K562 (cell line): Measurements from ENCODE around the gene NDUFB8. TPM values are rescaled to one million over a fixed set of nuclear protein-coding genes. Genes with fewer than 3 reads are reported as not detected.

ENCODE experiments used
- ATAC-seq: fragments of 200-7000 bp; cut with Tn5 transposase; 3 replicates; pipeline ENCODE4 v1.9.1; 2020; ENCODE audit warnings: moderate library complexity
- BruUV-seq: library from RNA; stranded (reverse); fragments of 400-500 nt; replicated peaks from 2 replicates; lab custom pipeline; 2021; lab: Mats Ljungman, UMichigan
- CTCF ChIA-PET: fragments of 300-600 bp; formaldehyde crosslinking; extraction: SDS; loops from one replicate; lab custom pipeline; 2021; ENCODE audit warnings: low intra/inter-chr PET ratio; lab: Yijun Ruan, JAX
- POLR2A ChIA-PET: fragments of 300-600, 350-650 bp; sonication (Branson Sonifier 250); formaldehyde crosslinking; extraction: SDS; loops from one replicate; lab custom pipeline; 2021; ENCODE audit warnings: antibody characterized with exemption, inconsistent platforms; lab: Yijun Ruan, JAX
- DNase-seq, 4 experiments: peaks; one replicate each; pipeline versions ENCODE4 v3.0.0 to v3.0.0-alpha.2; 2011 to 2018; ENCODE audit warnings: low spot score in 3 of 4, mixed read lengths in 3 of 4; ENCODE audit errors: extremely low read depth in 1 of 4
- FAIRE-seq: peaks from 2 replicates; lab custom pipeline; 2011; peaks lifted over from hg19 to GRCh38; lab: Jason Lieb, UNC
- H2AFZ ChIP-seq: 2 replicates; pipeline ENCODE4 v1.6.0; 2011; ENCODE audit warnings: low read depth, low read length, control low read depth, inconsistent platforms
- H3K27ac ChIP-seq: fragments of 200-600 bp; 3 replicates; pipeline ENCODE4 v1.8.0; 2011; ENCODE audit warnings: low read depth, mild to moderate bottlenecking, control low read depth, inconsistent platforms, low read length, moderate library complexity, mixed read lengths; ENCODE audit errors: extremely low read depth
- H3K27me3 ChIP-seq, 2 experiments: fragments of 300-600 bp in 1 of 2; 2 replicates in 1 of 2; 3 replicates in 1 of 2; pipeline versions ENCODE4 v1.6.0 to v1.8.0; 2011; ENCODE audit warnings: inconsistent platforms in 2 of 2, low read length in 2 of 2, mild to moderate bottlenecking in 1 of 2, mixed read lengths in 1 of 2, moderate library complexity in 1 of 2; ENCODE audit not compliant: control insufficient read depth in 2 of 2, insufficient read depth in 2 of 2
- H3K36me3 ChIP-seq: fragments of 300-600 bp; 3 replicates; pipeline ENCODE4 v1.8.0; 2011; ENCODE audit warnings: mild to moderate bottlenecking, low read length, inconsistent platforms; ENCODE audit not compliant: control insufficient read depth, insufficient read depth
- H3K4me1 ChIP-seq, 2 experiments: fragments of 200-600 bp in 1 of 2; replicated peaks in 1 of 2; 2 replicates in 1 of 2; 3 replicates in 1 of 2; pipeline versions ENCODE4 v1.5.1 to v1.8.0; 2011; ENCODE audit warnings: inconsistent platforms in 2 of 2, low read length in 2 of 2, mild to moderate bottlenecking in 1 of 2, mixed read lengths in 1 of 2, moderate library complexity in 1 of 2; ENCODE audit not compliant: control insufficient read depth in 2 of 2, insufficient read depth in 2 of 2
- H3K4me2 ChIP-seq: 2 replicates; pipeline ENCODE4 v1.6.1; 2011; ENCODE audit warnings: low read length, control low read depth, inconsistent platforms, mixed read lengths; ENCODE audit not compliant: insufficient read depth
- H3K4me3 ChIP-seq: fragments of 200-600 bp; sonication (generic), shearing (Covaris generic); 2 replicates; pipeline ENCODE4 v1.5.1; 2016; ENCODE audit warnings: control low read depth, inconsistent platforms
- H3K79me2 ChIP-seq: fragments of 200-600 bp; 3 replicates; pipeline ENCODE4 v1.8.0; 2011; ENCODE audit warnings: low read length, inconsistent platforms; ENCODE audit not compliant: control insufficient read depth, insufficient read depth
- H3K9ac ChIP-seq, 2 experiments: 2 replicates each; pipeline versions ENCODE4 v1.6.0 to v1.6.1; 2011; ENCODE audit warnings: low read depth in 2 of 2, low read length in 2 of 2, control low read depth in 1 of 2, inconsistent platforms in 1 of 2, mild to moderate bottlenecking in 1 of 2, mixed read lengths in 1 of 2; ENCODE audit not compliant: insufficient read depth in 1 of 2
- H3K9me1 ChIP-seq: one replicate; pipeline ENCODE4 v1.6.0; 2011; ENCODE audit warnings: inconsistent platforms, mild to moderate bottlenecking, low read length, moderate library complexity; ENCODE audit not compliant: control insufficient read depth, insufficient read depth
- H3K9me3 ChIP-seq: replicated peaks from 2 replicates; pipeline ENCODE4 v1.5.1; 2011; ENCODE audit warnings: low read depth, low read length, inconsistent platforms; ENCODE audit not compliant: control insufficient read depth, insufficient read depth
- H4K20me1 ChIP-seq: replicated peaks from 2 replicates; pipeline ENCODE4 v1.6.1; 2011; ENCODE audit warnings: low read length, inconsistent platforms, mixed read lengths; ENCODE audit not compliant: control insufficient read depth, insufficient read depth
- CBX1 ChIP-seq: sonication (generic); IDR thresholded peaks from 2 replicates; pipeline ENCODE4 v1.6.1; 2016; ENCODE audit warnings: antibody characterized with exemption, low read depth, mild to moderate bottlenecking
- CCNT2 ChIP-seq: IDR thresholded peaks from 2 replicates; pipeline ENCODE4 v1.6.1; 2011; ENCODE audit warnings: borderline replicate concordance, low read depth, mild to moderate bottlenecking, moderate library complexity, mixed read lengths, low read length; ENCODE audit not compliant: insufficient read length; ENCODE audit errors: extremely low read depth
- CTBP1 ChIP-seq: fragments of 450-650 bp; IDR thresholded peaks from 2 replicates; pipeline ENCODE4 v1.6.1; 2016; ENCODE audit warnings: borderline replicate concordance
- MAZ ChIP-seq, 2 experiments: fragments of 450-650 bp in 1 of 2; sonication (generic) in 1 of 2; formaldehyde crosslinking; IDR thresholded peaks in 1 of 2; conservative IDR thresholded peaks in 1 of 2; 2 replicates each; pipeline versions ENCODE4 v1.4.0 to v1.5.0; 2020; ENCODE audit warnings: mild to moderate bottlenecking in 1 of 2, missing genetic modification reagents in 1 of 2
- NRF1 ChIP-seq, 2 experiments: fragments of 450-650 bp; IDR thresholded peaks in 1 of 2; conservative IDR thresholded peaks in 1 of 2; 2 replicates each; pipeline ENCODE4 v1.6.1; 2014; ENCODE audit warnings: mild to moderate bottlenecking in 2 of 2
- PCBP1 ChIP-seq: fragments of 200-400 bp; formaldehyde crosslinking; IDR thresholded peaks from 2 replicates; pipeline ENCODE4 v1.6.1; 2018; ENCODE audit warnings: mild to moderate bottlenecking, low read depth, low read length; ENCODE audit not compliant: poor library complexity, severe bottlenecking
- SMC3 ChIP-seq: conservative IDR thresholded peaks from 2 replicates; pipeline ENCODE4 v1.6.1; 2011; ENCODE audit warnings: low read depth, low read length, improper control_type of control experiment; ENCODE audit not compliant: insufficient read depth
- XRCC4 ChIP-seq: IDR thresholded peaks from one replicate; pipeline ENCODE4 v1.6.1; 2011; ENCODE audit not compliant: insufficient read depth, insufficient read length; ENCODE audit errors: extremely low read depth
- YBX1 ChIP-seq: fragments of 450-650 bp; IDR thresholded peaks from 2 replicates; pipeline ENCODE4 v1.7.1; 2016; ENCODE audit warnings: mild to moderate bottlenecking
- ZFP30 ChIP-seq: fragments of 250-450 bp; sonication (Bioruptor Pico); IDR thresholded peaks from 2 replicates; pipeline ENCODE4 v1.8.0; 2022; ENCODE audit warnings: moderate library complexity, mild to moderate bottlenecking, inconsistent platforms, borderline replicate concordance
- WGBS: fragments of 100-300 bp; shearing (Covaris generic); methylation state at CpG from one replicate; pipeline ENCODE4 v1.1.6; 2016; ENCODE audit warnings: low coverage, mixed read lengths; ENCODE audit not compliant: insufficient coverage; ENCODE audit errors: missing lambda C conversion rate; 5-methylcytosine and 5-hydroxymethylcytosine counted together
- in situ Hi-C: fragments of 300-500 bp; cut with MboI; formaldehyde crosslinking; loops from 4 replicates; pipeline ENCODE4 v1.15.0; 2018; ENCODE audit warnings: inconsistent platforms, mixed read lengths
- intact Hi-C: fragments of 100-400 bp; cut with micrococcal nuclease; formaldehyde crosslinking; loops from 2 replicates; pipeline ENCODE4 v1.14.2; 2022
- polyA plus RNA-seq, 8 experiments: library from polyadenylated mRNA; depleted of rRNA in 4 of 8; stranded (reverse) in 5 of 8; unstranded in 3 of 8; fragments of >200 nt; fragmentation: Nextera tagmentation in 2 of 8; fragmentation: Illumina TruSeq in 1 of 8; extraction: Ambion mirVana in 2 of 8; extraction: Trizol in 1 of 8; gene quantifications; 2 replicates each; pipeline versions ENCODE4 v1.2.1 to v1.2.3, GENCODE V29; 2011 to 2014; ENCODE audit warnings: inconsistent platforms in 1 of 8, missing spikeins in 1 of 8
- total RNA-seq, 7 experiments: library from RNA; depleted of rRNA in 6 of 7; stranded (reverse); fragments of >200 nt in 6 of 7; fragmentation: Illumina TruSeq in 2 of 7; extraction: Trizol in 2 of 7; gene quantifications; 2 replicates each; pipeline versions ENCODE4 v1.2.1 to v1.2.3, GENCODE V29; 2011 to 2021; ENCODE audit warnings: low replicate concordance in 1 of 7
- TF ChIP-seq, protein P1 (sequence below), 3 experiments: IDR thresholded peaks in 2 of 3; conservative IDR thresholded peaks in 1 of 3; 2 replicates each; pipeline ENCODE4 v1.5.1; 2011 to 2012; ENCODE audit warnings: low read length in 3 of 3, mild to moderate bottlenecking in 3 of 3, control low read depth in 2 of 3, improper control_type of control experiment in 1 of 3, inconsistent platforms in 1 of 3, low read depth in 1 of 3, mixed read lengths in 1 of 3, moderate library complexity in 1 of 3; ENCODE audit not compliant: insufficient read depth in 2 of 3

Gene NDUFB8
- total and polyA plus RNA-seq, 9 of the 15 experiments (the other 6 are each of a cell fraction or from before 2014, with no cell fraction given) = 131 to 360 (median 199) TPM

DNA sequence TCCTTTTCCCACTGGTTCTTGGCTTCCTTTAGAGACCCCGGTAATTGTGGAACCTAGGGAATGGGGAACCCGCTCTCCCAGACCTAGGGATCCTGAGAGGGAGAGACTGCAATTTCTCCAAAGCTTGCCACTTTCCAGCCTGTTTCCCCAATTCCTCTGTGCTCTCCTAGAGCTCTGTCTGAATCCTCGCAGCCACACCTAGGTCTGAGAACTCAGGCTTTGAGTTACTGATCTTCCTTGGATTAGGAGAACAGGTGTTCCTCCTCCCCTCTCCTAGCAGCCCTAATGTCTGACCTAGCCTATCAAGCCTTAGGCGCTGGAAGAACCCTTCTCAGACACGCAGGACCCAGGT is 46.9 kb downstream of the NDUFB8 start:
- no peaks in the 10 kb centered on the region for H3K9me1 ChIP-seq
- H3K4me1 ChIP-seq = peaks cover 0 to 8% of the 10 kb centered on the region in 2 experiments; a peak in 3 of 5 replicates
- ATAC-seq (peak; percentile 10; the same call in 1 of the 3 replicates), FAIRE-seq (no peak), DNase-seq (no peak)
- POLR2A ChIA-PET = interaction anchor here (1.1 kb wide), 1 partner anchor 17 kb away, joined by 3 read pairs; no protein-coding TSS in a partner anchor
- in situ Hi-C loops (no loop called here), intact Hi-C loops (no loop called here)
- H3K27ac ChIP-seq = no peak overlapping the region
- H3K9ac ChIP-seq = peak overlapping the region in 1 of 2 experiments; percentile 37; a peak in 1 of 4 replicates
- no peaks in the 10 kb centered on the region for H3K79me2 ChIP-seq
- H3K27me3 ChIP-seq = peaks cover 9 to 23% of the 10 kb centered on the region in 2 experiments; a peak in 4 of 5 replicates
- CTCF ChIA-PET = no interaction called here
- no peaks in the 10 kb centered on the region for H3K9me3 ChIP-seq
- peaks cover 8% of the 10 kb centered on the region; the same call in 1 of the 2 replicates for H4K20me1 ChIP-seq
- BruUV-seq = no TSS peak
- 31% methylated on average over 5 of the region's 5 CpGs for WGBS
- H2AFZ ChIP-seq = no peak overlapping the region
- no peaks in the 10 kb centered on the region for H3K36me3 ChIP-seq
- no peak overlapping the region for H3K4me3 ChIP-seq
- peak overlapping the region; percentile 58; the same call in 1 of the 2 replicates for H3K4me2 ChIP-seq
- TF ChIP-seq ZFP30 (CRISPR knock-in tag) (no peak), NRF1 (conservative IDR thresholded peaks at IDR 0.05 in 1 of 2, IDR thresholded peaks at IDR 0.05 in 1 of 2) (peak in 1 of 2 experiments; percentile 3; a peak in 1 of 4 replicates)
- TF ChIP-seq, all 486 proteins: peak for 1

GRCh38 chr10:100482181-100482833 is 47.4 kb downstream of the NDUFB8 start:
- BruUV-seq = no TSS peak
- CTCF ChIA-PET = interaction anchor here (0.7 kb wide), 1 partner anchor 49 kb away, joined by 3 read pairs; no protein-coding TSS in a partner anchor
- H3K4me3 ChIP-seq = peak overlapping the region; percentile 26
- H2AFZ ChIP-seq = peak overlapping the region; percentile 60
- DNase-seq (peak; percentile 60 to 74 (median 69)), FAIRE-seq (no peak), ATAC-seq (peak; percentile 96)
- H3K4me1 ChIP-seq = peaks cover 0 to 8% of the 10 kb centered on the region in 2 experiments; a peak in 3 of 5 replicates
- H3K36me3 ChIP-seq = no peaks in the 10 kb centered on the region
- peaks cover 9 to 23% of the 10 kb centered on the region in 2 experiments; a peak in 4 of 5 replicates for H3K27me3 ChIP-seq
- H3K9me3 ChIP-seq = no peaks in the 10 kb centered on the region
- H3K9ac ChIP-seq = peak overlapping the region in 1 of 2 experiments; percentile 37; a peak in 1 of 4 replicates
- 1% methylated on average over 22 of the region's 59 CpGs for WGBS
- H3K79me2 ChIP-seq = no peaks in the 10 kb centered on the region
- H3K27ac ChIP-seq = no peak overlapping the region
- peaks cover 8% of the 10 kb centered on the region; the same call in 1 of the 2 replicates for H4K20me1 ChIP-seq
- intact Hi-C loops = no loop called here
- H3K9me1 ChIP-seq = no peaks in the 10 kb centered on the region
- in situ Hi-C loops = no loop called here
- peak overlapping the region; percentile 58 for H3K4me2 ChIP-seq
- POLR2A ChIA-PET = interaction anchor here (0.6 to 1.1 kb wide), 4 partner anchors 12 to 428 kb away, joined by 3 to 4 read pairs (median 3); no protein-coding TSS in a partner anchor
- TF ChIP-seq CBX1 (no peak), NRF1 (conservative IDR thresholded peaks at IDR 0.05 in 1 of 2, IDR thresholded peaks at IDR 0.05 in 1 of 2) (peak; percentile 76 to 80), CCNT2 (no peak), CTBP1 (peak; percentile 44; the same call in 1 of the 2 replicates), MAZ (CRISPR knock-in tag; conservative IDR thresholded peaks at IDR 0.05 in 1 of 2, IDR thresholded peaks at IDR 0.05 in 1 of 2) (peak in 1 of 2 experiments; percentile 47; a peak in 1 of 4 replicates), YBX1 (no peak), XRCC4 (no peak), PCBP1 (peak; percentile 34), SMC3 (peak; percentile 30; the same call in 1 of the 2 replicates)
- TF ChIP-seq, protein P1, sequence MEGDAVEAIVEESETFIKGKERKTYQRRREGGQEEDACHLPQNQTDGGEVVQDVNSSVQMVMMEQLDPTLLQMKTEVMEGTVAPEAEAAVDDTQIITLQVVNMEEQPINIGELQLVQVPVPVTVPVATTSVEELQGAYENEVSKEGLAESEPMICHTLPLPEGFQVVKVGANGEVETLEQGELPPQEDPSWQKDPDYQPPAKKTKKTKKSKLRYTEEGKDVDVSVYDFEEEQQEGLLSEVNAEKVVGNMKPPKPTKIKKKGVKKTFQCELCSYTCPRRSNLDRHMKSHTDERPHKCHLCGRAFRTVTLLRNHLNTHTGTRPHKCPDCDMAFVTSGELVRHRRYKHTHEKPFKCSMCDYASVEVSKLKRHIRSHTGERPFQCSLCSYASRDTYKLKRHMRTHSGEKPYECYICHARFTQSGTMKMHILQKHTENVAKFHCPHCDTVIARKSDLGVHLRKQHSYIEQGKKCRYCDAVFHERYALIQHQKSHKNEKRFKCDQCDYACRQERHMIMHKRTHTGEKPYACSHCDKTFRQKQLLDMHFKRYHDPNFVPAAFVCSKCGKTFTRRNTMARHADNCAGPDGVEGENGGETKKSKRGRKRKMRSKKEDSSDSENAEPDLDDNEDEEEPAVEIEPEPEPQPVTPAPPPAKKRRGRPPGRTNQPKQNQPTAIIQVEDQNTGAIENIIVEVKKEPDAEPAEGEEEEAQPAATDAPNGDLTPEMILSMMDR (IDR thresholded peaks at IDR 0.05 in 2 of 3, conservative IDR thresholded peaks at IDR 0.05 in 1 of 3; ENCODE audit: insufficient read depth in 2 of 3, low read depth in 1 of 3, low read length in 3 of 3) = peak; percentile 73 to 80 (median 74)
